ENCODE data around the gene B4GALNT2. TPM values are rescaled to one million over a fixed set of nuclear protein-coding genes. Genes with fewer than 3 reads are reported as not detected.

The B4GALNT2 gene
- polyA plus RNA-seq, 1 donor from 2014 or later, result not detected

DNA sequence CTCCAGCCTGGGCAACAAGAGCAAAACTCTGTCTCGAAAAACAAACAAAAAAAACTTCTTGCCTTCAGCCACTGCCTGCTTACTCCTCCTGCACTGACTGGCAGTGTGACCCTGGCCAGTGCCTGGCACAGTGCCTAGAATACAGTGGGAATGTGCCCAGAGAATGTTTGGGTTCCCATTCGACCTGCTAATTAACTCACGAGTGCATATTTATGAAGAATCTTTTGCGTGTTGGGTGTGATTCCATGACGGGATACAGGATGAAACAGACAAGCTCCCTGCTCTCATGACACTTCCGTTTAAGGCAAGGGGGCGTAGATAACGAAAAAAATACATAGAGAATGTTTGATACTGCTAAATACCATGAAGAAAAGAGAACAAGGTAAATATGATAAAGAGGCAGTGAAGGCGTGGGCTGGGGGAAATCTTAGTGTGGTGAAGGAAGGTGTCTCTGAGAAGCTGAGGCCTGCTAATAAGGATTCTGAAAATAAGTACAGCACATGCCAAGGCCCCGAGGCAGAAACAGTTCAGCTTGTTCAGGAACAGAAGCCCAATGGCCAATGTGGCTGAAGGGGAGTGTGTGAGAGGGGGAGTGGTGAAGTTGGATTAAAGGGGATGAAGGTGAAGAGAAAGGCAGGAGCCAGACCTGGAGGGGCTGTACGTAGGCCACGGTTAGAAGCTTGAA, 82.2 kb downstream of the B4GALNT2 start:
- Histone ChIP-seq H3K27ac (ENCODE audit: low read length) (no peak overlapping the region), H3K9ac (ENCODE audit: low read length) (no peak overlapping the region), H3K9me3 (ENCODE audit: low read length) (no peaks in the 10 kb centered on the region), H4K20me1 (ENCODE audit: insufficient read depth) (no peaks in the 10 kb centered on the region), H3K4me2 (ENCODE audit: low read length) (no peak overlapping the region), H3K36me3 (ENCODE audit: insufficient read depth, low read length) (no peaks in the 10 kb centered on the region), H3K4me3 (ENCODE audit: low read length) (no peak overlapping the region), H3F3A (ENCODE audit: insufficient read depth, low read length, poor library complexity, severe bottlenecking) (no peaks in the 10 kb centered on the region), H2AFZ (ENCODE audit: low read depth, low read length) (no peak overlapping the region), H3K27me3 (ENCODE audit: insufficient read depth, low read depth, low read length) (no peaks in the 10 kb centered on the region), H3K79me2 (replicated peaks; ENCODE audit: insufficient read depth, low read length) (no peaks in the 10 kb centered on the region), H3K9me2 (ENCODE audit: insufficient read depth, low read length) (no peaks in the 10 kb centered on the region)
- no peak for TF ChIP-seq POLR2AphosphoS5 (IDR thresholded peaks at IDR 0.05)
- TF ChIP-seq, protein P1, sequence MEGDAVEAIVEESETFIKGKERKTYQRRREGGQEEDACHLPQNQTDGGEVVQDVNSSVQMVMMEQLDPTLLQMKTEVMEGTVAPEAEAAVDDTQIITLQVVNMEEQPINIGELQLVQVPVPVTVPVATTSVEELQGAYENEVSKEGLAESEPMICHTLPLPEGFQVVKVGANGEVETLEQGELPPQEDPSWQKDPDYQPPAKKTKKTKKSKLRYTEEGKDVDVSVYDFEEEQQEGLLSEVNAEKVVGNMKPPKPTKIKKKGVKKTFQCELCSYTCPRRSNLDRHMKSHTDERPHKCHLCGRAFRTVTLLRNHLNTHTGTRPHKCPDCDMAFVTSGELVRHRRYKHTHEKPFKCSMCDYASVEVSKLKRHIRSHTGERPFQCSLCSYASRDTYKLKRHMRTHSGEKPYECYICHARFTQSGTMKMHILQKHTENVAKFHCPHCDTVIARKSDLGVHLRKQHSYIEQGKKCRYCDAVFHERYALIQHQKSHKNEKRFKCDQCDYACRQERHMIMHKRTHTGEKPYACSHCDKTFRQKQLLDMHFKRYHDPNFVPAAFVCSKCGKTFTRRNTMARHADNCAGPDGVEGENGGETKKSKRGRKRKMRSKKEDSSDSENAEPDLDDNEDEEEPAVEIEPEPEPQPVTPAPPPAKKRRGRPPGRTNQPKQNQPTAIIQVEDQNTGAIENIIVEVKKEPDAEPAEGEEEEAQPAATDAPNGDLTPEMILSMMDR (IDR thresholded peaks at IDR 0.05; ENCODE audit: poor library complexity, severe bottlenecking), result no peak
- no peak for TF ChIP-seq MXI1 (conservative IDR thresholded peaks at IDR 0.05; ENCODE audit: poor library complexity, severe bottlenecking)
- no peak for TF ChIP-seq TAF1 (IDR thresholded peaks at IDR 0.05; ENCODE audit: low read depth)
- TF ChIP-seq, protein P2, sequence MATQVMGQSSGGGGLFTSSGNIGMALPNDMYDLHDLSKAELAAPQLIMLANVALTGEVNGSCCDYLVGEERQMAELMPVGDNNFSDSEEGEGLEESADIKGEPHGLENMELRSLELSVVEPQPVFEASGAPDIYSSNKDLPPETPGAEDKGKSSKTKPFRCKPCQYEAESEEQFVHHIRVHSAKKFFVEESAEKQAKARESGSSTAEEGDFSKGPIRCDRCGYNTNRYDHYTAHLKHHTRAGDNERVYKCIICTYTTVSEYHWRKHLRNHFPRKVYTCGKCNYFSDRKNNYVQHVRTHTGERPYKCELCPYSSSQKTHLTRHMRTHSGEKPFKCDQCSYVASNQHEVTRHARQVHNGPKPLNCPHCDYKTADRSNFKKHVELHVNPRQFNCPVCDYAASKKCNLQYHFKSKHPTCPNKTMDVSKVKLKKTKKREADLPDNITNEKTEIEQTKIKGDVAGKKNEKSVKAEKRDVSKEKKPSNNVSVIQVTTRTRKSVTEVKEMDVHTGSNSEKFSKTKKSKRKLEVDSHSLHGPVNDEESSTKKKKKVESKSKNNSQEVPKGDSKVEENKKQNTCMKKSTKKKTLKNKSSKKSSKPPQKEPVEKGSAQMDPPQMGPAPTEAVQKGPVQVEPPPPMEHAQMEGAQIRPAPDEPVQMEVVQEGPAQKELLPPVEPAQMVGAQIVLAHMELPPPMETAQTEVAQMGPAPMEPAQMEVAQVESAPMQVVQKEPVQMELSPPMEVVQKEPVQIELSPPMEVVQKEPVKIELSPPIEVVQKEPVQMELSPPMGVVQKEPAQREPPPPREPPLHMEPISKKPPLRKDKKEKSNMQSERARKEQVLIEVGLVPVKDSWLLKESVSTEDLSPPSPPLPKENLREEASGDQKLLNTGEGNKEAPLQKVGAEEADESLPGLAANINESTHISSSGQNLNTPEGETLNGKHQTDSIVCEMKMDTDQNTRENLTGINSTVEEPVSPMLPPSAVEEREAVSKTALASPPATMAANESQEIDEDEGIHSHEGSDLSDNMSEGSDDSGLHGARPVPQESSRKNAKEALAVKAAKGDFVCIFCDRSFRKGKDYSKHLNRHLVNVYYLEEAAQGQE (IDR thresholded peaks at IDR 0.05; ENCODE audit: borderline replicate concordance), result no peak
- no peak for TF ChIP-seq EZH2 (IDR thresholded peaks at IDR 0.05; ENCODE audit: borderline replicate concordance, insufficient read depth, low read length, poor library complexity, severe bottlenecking)
- TF ChIP-seq EP300 (conservative IDR thresholded peaks at IDR 0.05; ENCODE audit: poor library complexity, severe bottlenecking), result no peak
- TF ChIP-seq SMC3 (conservative IDR thresholded peaks at IDR 0.05; ENCODE audit: poor library complexity), result no peak
- no peak for TF ChIP-seq RAD21 (conservative IDR thresholded peaks at IDR 0.05)

DNA sequence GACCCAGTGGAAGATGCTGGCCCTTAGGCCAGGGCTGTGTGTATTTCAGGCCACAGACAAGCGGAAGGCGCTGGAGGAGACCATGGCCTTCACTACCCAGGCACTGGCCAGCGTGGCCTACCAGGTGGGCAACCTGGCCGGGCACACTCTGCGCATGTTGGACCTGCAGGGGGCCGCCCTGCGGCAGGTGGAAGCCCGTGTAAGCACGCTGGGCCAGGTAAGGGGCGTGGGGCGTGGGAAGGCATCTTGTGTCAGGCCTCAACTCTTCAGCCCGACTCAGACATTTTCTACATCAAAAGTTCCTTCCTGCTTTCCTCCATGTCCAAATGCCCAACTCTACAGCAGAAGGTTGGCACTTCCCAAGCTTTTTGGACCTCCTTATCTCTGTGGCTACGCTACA, 83.9 kb downstream of the B4GALNT2 start:
- H3K9ac ChIP-seq (ENCODE audit: low read length), result no peak overlapping the region
- H2AFZ ChIP-seq (ENCODE audit: low read depth, low read length), result no peak overlapping the region
- H3K9me3 ChIP-seq (ENCODE audit: low read length), result no peaks in the 10 kb centered on the region
- H3K27ac ChIP-seq (ENCODE audit: low read length), result no peak overlapping the region
- no peak overlapping the region for H3K4me3 ChIP-seq (ENCODE audit: low read length)
- H3K79me2 ChIP-seq (replicated peaks; ENCODE audit: insufficient read depth, low read length), result no peaks in the 10 kb centered on the region
- H3K27me3 ChIP-seq (ENCODE audit: insufficient read depth, low read depth, low read length), result no peaks in the 10 kb centered on the region
- TF ChIP-seq POLR2AphosphoS5 (IDR thresholded peaks at IDR 0.05), result no peak
- TF ChIP-seq, protein P1 (IDR thresholded peaks at IDR 0.05; ENCODE audit: poor library complexity, severe bottlenecking), result no peak
- TF ChIP-seq TAF1 (IDR thresholded peaks at IDR 0.05; ENCODE audit: low read depth), result no peak
- H3F3A ChIP-seq (ENCODE audit: insufficient read depth, low read length, poor library complexity, severe bottlenecking), result no peaks in the 10 kb centered on the region
- no peak overlapping the region for H3K4me2 ChIP-seq (ENCODE audit: low read length)
- no peaks in the 10 kb centered on the region for H4K20me1 ChIP-seq (ENCODE audit: insufficient read depth)
- H3K9me2 ChIP-seq (ENCODE audit: insufficient read depth, low read length), result no peaks in the 10 kb centered on the region
- no peaks in the 10 kb centered on the region for H3K36me3 ChIP-seq (ENCODE audit: insufficient read depth, low read length)
